Upper lobe of left lung (tissue), 6 donors: ENCODE measurements around the gene RAPH1. TPM values are rescaled to one million over a fixed set of nuclear protein-coding genes. Genes with fewer than 3 reads are reported as not detected.

ENCODE experiments used
- ATAC-seq, 2 donors: fragments of 200-7000 bp; cut with Tn5 transposase; one replicate each; pipeline ENCODE4 v1.9.1; 2022; ENCODE audit warnings: mild to moderate bottlenecking in 2 of 2, moderate library complexity in 2 of 2; ENCODE audit not compliant: low FRiP score in 2 of 2
- DNase-seq, 2 donors: peaks; one replicate each; pipeline ENCODE4 v3.0.0-alpha.2; 2019 to 2020
- H3K27ac ChIP-seq, 4 donors: fragments of 200-600 bp; sonication (generic); one replicate each; pipeline ENCODE4 v1.5.1; 2016 to 2019
- H3K27me3 ChIP-seq, 4 donors: fragments of 200-600 bp; sonication (generic); one replicate each; pipeline ENCODE4 v1.5.1; 2017 to 2019
- H3K36me3 ChIP-seq, 4 donors: fragments of 200-600 bp; sonication (generic); one replicate each; pipeline ENCODE4 v1.5.1; 2016 to 2019
- H3K4me1 ChIP-seq, 4 donors: fragments of 200-600 bp; sonication (generic); one replicate each; pipeline ENCODE4 v1.5.1; 2018 to 2019
- H3K4me3 ChIP-seq, 4 donors: fragments of 200-600 bp; sonication (generic); one replicate each; pipeline ENCODE4 v1.5.1; 2017 to 2019; ENCODE audit warnings: mild to moderate bottlenecking in 2 of 4, moderate library complexity in 1 of 4
- H3K9me3 ChIP-seq, 4 donors: fragments of 200-600 bp; sonication (generic); one replicate each; pipeline ENCODE4 v1.5.1; 2018 to 2019
- CTCF ChIP-seq, 6 experiments: fragments of 450-650 bp in 4 of 6; fragments of 200-600 bp in 2 of 6; sonication (generic) in 2 of 6; IDR thresholded peaks; one replicate each; pipeline ENCODE4 v1.5.1; 2016 to 2019; ENCODE audit warnings: antibody characterized with exemption in 6 of 6
- EP300 ChIP-seq, 4 donors: sonication (generic); formaldehyde crosslinking; IDR thresholded peaks; one replicate each; pipeline ENCODE4 v1.5.1; 2017; ENCODE audit warnings: antibody characterized with exemption in 4 of 4, control low read depth in 2 of 4
- POLR2A ChIP-seq, 4 donors: fragments of 450-650 bp; IDR thresholded peaks; one replicate each; pipeline ENCODE4 v1.5.1; 2016 to 2017; ENCODE audit warnings: antibody characterized with exemption in 4 of 4, mild to moderate bottlenecking in 2 of 4
- POLR2AphosphoS5 ChIP-seq, 2 donors: sonication (generic); formaldehyde crosslinking; IDR thresholded peaks; one replicate each; pipeline ENCODE4 v1.5.1; 2017; ENCODE audit warnings: antibody characterized with exemption in 2 of 2
- WGBS, 2 donors: methylation state at CpG; one replicate each; pipeline ENCODE4 v1.1.5; 2017 to 2018; 5-methylcytosine and 5-hydroxymethylcytosine counted together
- total RNA-seq, 6 donors: library from RNA; depleted of rRNA in 4 of 6; stranded (reverse); fragments of >200 nt in 4 of 6; gene quantifications; one replicate each; pipeline versions ENCODE4 v1.1.0 to v1.2.1, GENCODE V29; 2016 to 2021
- donor health status: DM: no; HTN: no; CAD: no; lungs with moderate emphysema.
- donor health status: DM: no; HTN: yes; CAD: no; lungs with severe emphysema.

Gene RAPH1
- total RNA-seq, 6 donors from 2014 or later = 52.1 to 144 (median 65.6) TPM

GRCh38 chr2:203583084-203583695, 48.1 kb upstream of the RAPH1 start:
- H3K9me3 ChIP-seq = no peaks in the 10 kb centered on the region
- H3K27me3 ChIP-seq = no peaks in the 10 kb centered on the region
- H3K4me3 ChIP-seq = no peak overlapping the region
- ATAC-seq (no peak), DNase-seq (no peak)
- H3K4me1 ChIP-seq = peaks cover 24 to 55% (median 43%) of the 10 kb centered on the region in 4 donors
- peak overlapping the region; percentile 37 to 79 (median 70) for H3K27ac ChIP-seq
- WGBS, 2 donors = 78 to 92% methylated on average over 3 of the region's 3 CpGs
- TF ChIP-seq EP300 (IDR thresholded peaks at IDR 0.05) = no peak
- TF ChIP-seq CTCF (IDR thresholded peaks at IDR 0.05) = no peak
- no peak for TF ChIP-seq POLR2AphosphoS5 (IDR thresholded peaks at IDR 0.05)
- no peak for TF ChIP-seq POLR2A (IDR thresholded peaks at IDR 0.05)
- H3K36me3 ChIP-seq = no peaks in the 10 kb centered on the region

GRCh38 chr2:203582468-203582867, 47.4 kb upstream of the RAPH1 start:
- Histone ChIP-seq H3K9me3 (no peaks in the 10 kb centered on the region), H3K27me3 (no peaks in the 10 kb centered on the region), H3K4me1 (peaks cover 24 to 55% (median 43%) of the 10 kb centered on the region in 4 donors), H3K4me3 (no peak overlapping the region), H3K36me3 (no peaks in the 10 kb centered on the region), H3K27ac (peak overlapping the region; percentile 37 to 79 (median 70))
- TF ChIP-seq EP300 (IDR thresholded peaks at IDR 0.05) (peak in 1 of 4 donors; percentile 41), POLR2A (IDR thresholded peaks at IDR 0.05) (no peak)
- 23 to 40% methylated on average over 3 of the region's 3 CpGs for WGBS, 2 donors
- peak in 1 of 2 donors; percentile 19 for ATAC-seq
- DNase-seq = no peak

GRCh38 chr2:203580844-203581243, 45.7 kb upstream of the RAPH1 start:
- no peaks in the 10 kb centered on the region for H3K27me3 ChIP-seq
- no peaks in the 10 kb centered on the region for H3K36me3 ChIP-seq
- ATAC-seq (no peak), DNase-seq (no peak)
- TF ChIP-seq CTCF (IDR thresholded peaks at IDR 0.05) (no peak), POLR2A (IDR thresholded peaks at IDR 0.05) (no peak), EP300 (IDR thresholded peaks at IDR 0.05) (no peak), POLR2AphosphoS5 (IDR thresholded peaks at IDR 0.05) (no peak)
- no peak overlapping the region for H3K4me3 ChIP-seq
- no peaks in the 10 kb centered on the region for H3K9me3 ChIP-seq
- peak overlapping the region in 2 of 4 donors; percentile 25 to 73 for H3K27ac ChIP-seq
- WGBS, 2 donors = 58 to 60% methylated on average over 5 of the region's 5 CpGs
- H3K4me1 ChIP-seq = peaks cover 24 to 55% (median 43%) of the 10 kb centered on the region in 4 donors

- DNase-seq (no peak), ATAC-seq (no peak)
- Histone ChIP-seq H3K9me3 (no peaks in the 10 kb centered on the region), H3K4me3 (no peak overlapping the region), H3K27ac (peak overlapping the region; percentile 63 to 74 (median 72)), H3K4me1 (peaks cover 24 to 55% (median 43%) of the 10 kb centered on the region in 4 donors), H3K27me3 (no peaks in the 10 kb centered on the region), H3K36me3 (no peaks in the 10 kb centered on the region)
- TF ChIP-seq POLR2A (IDR thresholded peaks at IDR 0.05) (no peak), CTCF (IDR thresholded peaks at IDR 0.05) (no peak), EP300 (IDR thresholded peaks at IDR 0.05) (no peak), POLR2AphosphoS5 (IDR thresholded peaks at IDR 0.05) (no peak)
- WGBS, 2 donors = 85 to 90% methylated on average over 2 of the region's 2 CpGs
Measured at GRCh38 chr2:203579730-203580129, 44.6 kb upstream of the RAPH1 start.

GRCh38 chr2:203578759-203579643, 43.9 kb upstream of the RAPH1 start:
- DNase-seq = peak in 1 of 2 donors; percentile 89
- no peaks in the 10 kb centered on the region for H3K27me3 ChIP-seq

More at GRCh38 chr2:203578759-203579643, 43.9 kb upstream of the RAPH1 start:
- Histone ChIP-seq H3K27ac (peak overlapping the region; percentile 63 to 74 (median 72)), H3K4me1 (peaks cover 24 to 50% (median 36%) of the 10 kb centered on the region in 4 donors), H3K36me3 (no peaks in the 10 kb centered on the region), H3K9me3 (no peaks in the 10 kb centered on the region), H3K4me3 (no peak overlapping the region)
- TF ChIP-seq POLR2AphosphoS5 (IDR thresholded peaks at IDR 0.05) (peak; percentile 58 to 79), CTCF (IDR thresholded peaks at IDR 0.05) (no peak), POLR2A (IDR thresholded peaks at IDR 0.05) (no peak), EP300 (IDR thresholded peaks at IDR 0.05) (peak in 2 of 4 donors; percentile 50 to 93)
- WGBS, 2 donors = 66 to 67% methylated on average over 4 of the region's 4 CpGs
- ATAC-seq = peak; percentile 67 to 89
